CD4-positive, alpha-beta T cell treated with Interleukin-6 for 4 hours (primary cell): ENCODE results near the gene DLG5.

Source experiments
- DNase-seq: peaks from one replicate; pipeline ENCODE4 v3.0.0-alpha.2; 2020; ENCODE audit warnings: mixed read lengths

The DLG5 gene

DNA sequence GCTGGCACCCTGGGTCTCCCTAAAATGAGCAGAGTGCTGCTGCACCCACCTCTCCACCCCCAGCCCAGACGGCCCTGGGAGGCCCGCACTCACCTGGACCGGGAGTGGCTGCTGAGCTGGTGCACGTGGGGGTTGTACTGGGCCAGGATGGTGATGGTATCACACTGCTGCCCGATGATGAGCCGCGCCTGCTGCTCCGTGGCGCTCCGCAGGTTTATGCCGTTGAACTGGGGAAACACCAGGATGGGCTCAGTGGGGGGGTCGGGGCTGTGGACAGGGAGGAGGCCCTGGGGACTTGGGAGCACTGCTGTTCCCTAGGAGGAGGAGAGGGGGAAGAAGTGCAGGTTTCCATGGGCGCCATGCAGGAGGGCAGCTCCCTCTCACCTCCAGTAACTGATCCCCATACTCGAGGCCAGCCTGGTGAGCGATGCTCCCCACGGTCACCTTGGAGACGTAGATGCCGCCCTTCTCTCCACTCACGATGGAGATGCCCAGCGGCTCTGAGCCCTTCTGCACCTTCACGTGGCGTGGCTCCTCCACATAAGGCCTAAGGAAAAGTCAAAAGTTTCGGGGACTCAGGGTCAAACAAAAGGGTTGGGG lies 114.6 kb downstream of the DLG5 start:
- no peak for DNase-seq

DNA sequence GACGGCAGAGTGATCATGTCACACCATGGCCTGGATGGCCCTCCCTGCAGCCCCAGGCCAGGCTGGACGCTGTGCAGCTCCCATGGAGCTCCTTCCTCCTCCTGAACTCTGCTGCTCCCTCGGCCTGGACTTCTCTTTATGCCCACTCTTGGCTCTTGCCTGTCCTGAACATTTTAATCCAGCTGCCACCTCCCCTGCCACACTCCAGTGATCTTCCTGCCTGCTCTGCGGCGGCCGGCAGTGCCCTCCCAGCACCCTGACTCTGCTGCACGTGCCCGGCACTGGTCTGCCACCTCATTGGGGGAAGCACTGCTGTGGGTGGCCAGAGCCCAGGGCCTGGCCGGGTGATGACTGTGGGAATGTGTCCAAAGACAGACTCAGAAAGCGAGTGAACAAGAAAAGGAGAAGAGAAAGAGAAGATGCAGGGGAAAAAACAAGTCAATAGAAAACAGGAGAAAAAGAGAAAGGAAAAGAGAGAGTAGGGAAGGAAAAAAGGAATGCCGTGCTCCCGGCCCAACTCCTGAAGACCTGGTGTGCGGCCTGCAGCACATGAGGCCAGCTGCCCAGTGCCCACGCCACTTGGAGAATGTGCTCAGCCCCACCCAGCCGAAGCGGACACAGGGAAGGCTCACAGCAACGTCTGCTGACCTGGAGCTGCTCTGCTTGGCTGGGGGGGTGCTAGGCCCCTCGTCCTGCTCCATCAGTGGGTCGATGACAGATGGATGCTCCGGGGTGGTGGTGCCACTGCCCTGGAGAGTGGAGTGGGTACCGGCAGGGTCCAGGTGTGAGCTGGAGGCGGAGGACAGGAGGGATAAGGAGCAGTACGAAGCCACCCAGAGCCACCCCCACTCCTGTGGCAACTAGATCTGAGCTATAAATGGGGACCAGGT lies 115.9 kb downstream of the DLG5 start:
- no peak for DNase-seq

- DNase-seq = no peak
These were observed 117.2 kb downstream of the DLG5 start for GRCh38 chr10:77809336-77809735.

DNA sequence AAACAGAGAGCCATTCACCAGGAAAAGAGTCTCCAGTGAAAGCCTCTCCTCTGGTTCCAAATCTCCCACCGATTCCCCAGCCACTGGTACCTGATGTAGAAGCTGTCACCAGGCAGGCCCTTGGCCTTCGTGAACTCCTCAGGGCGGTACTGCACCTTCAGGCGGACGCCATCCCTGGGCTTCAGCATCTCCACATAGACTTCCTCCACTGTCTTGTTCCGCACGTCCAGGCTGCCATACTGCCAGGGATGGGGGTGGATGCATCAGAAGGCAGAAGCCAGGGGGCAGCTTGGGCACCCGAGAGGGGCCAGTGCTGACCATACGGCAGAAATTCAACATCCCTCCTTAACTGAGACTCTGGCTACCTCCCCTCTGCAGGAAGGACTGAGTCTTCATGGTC lies 118.8 kb downstream of the DLG5 start:
- DNase-seq = no peak

DNA sequence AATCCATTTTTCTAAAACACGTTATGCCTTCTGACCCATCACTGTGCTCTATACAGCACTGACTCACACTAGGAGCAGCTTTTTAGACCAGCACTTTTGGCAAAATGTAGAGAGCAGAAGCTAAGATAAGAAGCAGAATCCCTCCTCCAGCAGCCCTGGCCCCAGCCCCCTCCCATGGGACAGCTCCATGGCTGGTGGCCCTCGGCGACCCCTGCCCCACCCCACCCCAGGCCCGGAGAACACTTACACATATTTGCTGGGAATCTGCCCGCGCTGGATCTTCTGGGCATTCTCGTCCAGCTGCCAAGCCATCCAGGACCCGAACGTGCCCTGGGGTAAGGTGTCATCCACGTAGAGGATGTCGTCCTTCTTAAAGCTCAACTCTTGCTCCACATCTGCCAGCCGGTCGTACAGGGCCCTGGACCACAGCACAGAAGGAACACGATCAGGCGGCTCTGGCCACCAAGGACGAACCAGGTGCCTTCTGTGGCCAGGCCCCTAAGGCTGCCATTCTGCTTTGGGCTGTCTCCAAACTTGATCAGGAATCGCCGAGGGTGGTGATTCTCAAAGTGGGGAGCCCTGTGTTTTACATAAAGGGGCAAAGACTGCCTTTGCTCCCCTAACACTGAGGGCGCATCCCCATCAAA lies 119.9 kb downstream of the DLG5 start:
- DNase-seq = no peak

- DNase-seq = no peak
These were observed 120.9 kb downstream of the DLG5 start for GRCh38 chr10:77805676-77806075.

- no peak for DNase-seq
These were observed 122.2 kb downstream of the DLG5 start for GRCh38 chr10:77804371-77804770.

DNA sequence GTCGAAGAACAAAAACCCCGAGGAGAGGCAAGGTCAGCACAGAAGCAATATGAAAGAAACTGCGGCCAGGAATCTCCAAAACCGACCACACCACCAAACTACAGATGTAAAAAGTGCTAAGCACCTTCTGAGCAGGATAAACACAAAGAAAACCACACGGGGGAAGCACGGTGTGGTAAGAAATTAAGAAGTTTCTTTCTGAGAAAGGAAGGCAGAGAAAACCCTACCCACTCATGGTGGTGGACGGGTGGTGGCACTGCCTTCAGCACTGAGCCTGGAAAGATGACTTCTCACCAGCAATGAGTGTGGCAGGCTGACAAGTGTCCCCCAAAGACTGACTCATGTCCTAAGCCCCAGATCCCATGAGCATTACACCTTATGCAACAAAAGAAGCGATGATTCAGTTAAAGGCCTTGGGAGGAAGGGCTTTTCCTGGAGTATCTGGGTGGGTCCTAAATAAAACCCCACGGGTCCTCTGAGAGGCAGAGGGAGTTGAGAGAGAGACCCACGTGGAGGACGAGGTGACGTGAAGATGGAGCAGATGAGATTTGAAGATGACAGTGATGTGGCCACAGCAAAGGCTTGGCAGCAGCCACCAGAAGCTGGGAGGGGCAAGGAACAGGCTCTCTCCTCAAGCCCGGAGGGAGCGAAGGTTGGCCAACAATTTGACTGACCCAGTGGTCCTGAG lies 124.9 kb downstream of the DLG5 start:
- DNase-seq = peak; percentile 39

- DNase-seq = no peak
These were observed 125.8 kb downstream of the DLG5 start for GRCh38 chr10:77800738-77801266.

GRCh38 chr10:77800320-77800719 lies 126.2 kb downstream of the DLG5 start:
- no peak for DNase-seq

DNA sequence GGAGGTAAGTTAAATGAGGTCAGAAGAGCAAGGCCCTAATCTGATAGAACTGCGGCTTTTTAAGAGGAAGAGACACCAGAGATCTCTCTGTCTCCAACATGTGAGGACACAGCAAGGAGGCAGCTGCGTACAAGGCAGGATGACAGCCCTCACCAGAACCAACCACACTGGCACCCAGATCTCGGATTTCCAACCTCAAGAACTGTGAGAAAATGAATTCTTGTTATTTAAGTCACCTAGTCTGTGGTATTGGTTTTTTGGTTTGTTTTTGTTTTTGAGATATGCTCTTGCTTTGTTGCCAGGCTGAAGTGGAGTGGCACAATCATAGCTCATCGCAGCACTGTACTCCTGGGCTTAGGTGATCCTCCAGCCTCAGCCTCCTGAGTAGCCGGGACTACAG lies 127.2 kb downstream of the DLG5 start:
- DNase-seq = peak; percentile 20

- DNase-seq = no peak
These were observed 127.6 kb downstream of the DLG5 start for GRCh38 chr10:77798940-77799339.

DNA sequence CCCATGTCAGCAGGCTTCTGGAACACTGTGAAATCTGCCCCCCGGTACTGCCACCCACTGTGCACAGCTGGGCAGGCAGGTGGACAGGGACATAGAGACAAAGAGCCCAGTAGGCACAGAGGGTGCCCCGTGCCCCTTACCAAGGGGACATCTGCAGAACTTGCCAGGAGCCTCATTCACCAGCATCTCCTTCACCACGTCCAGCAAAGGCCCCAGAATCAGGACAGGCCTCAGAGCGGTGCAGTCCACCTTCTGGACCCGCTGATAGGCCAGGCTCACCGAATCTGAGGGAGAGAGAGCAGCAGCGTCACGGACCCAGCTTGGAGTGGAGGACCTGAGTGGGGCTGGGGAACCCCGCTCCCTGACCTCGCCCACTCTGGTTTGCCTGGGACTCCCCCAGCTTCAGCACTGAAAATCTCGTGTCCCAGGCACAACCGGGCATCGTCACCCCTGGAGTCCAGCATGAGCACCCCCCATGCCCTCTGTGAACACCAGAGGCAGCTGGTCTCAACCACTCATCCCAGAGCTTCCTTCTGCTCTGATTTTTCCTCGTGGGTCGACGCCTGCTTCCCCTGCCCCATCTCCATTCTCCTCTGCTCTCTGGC lies 130.1 kb downstream of the DLG5 start:
- DNase-seq = no peak

DNA sequence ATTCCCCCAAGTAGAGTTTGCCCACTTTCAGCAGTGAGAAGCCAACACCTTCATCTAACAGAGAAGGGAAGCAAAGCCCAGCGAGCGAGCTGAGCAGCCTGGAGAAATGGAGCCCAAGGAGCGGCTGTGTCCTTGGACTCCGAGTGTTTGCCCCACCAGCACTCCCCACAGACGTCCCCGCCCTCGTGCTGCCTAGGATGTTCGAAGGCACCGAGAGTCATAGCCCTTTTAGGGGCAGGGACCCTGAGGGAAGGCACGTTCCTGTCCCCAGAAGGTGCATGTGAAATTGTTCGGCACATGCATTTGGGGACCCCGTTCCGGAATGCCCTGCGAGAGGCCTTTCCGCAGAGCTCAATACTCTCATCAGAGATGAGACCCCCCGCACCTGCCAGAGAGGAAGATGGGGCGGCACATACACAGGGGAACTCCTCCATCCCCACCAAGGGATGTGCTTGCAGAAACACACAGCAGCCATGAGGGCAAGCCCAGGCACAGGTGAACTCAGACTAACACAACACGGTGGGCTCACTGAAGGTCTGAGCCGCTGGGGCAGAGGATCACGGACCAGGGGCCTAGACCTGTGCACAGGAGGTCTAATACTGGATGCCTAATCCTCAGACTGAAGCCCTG lies 131.0 kb downstream of the DLG5 start:
- no peak for DNase-seq

GRCh38 chr10:77794256-77795142 lies 132.1 kb downstream of the DLG5 start:
- no peak for DNase-seq

DNA sequence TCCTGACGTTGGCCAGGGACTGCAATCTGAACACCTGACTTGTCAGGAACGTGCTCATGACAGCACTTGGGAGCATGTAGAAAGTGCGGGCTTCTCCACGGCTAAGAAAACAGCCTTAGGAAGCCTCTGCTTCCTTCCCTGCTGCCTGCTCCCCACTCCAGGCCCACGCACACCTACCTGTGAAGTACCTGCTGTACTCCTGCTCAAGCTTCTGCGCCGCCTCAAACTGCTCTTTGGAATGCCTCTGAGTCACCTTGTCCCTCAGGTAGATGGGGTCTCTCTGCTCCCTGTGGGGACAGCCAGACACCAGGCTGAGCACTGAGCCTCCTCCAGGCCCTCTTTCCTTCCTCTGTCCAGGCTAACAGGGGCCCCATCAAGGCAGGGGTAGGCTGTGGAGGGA lies 132.7 kb downstream of the DLG5 start:
- DNase-seq = no peak

DNA sequence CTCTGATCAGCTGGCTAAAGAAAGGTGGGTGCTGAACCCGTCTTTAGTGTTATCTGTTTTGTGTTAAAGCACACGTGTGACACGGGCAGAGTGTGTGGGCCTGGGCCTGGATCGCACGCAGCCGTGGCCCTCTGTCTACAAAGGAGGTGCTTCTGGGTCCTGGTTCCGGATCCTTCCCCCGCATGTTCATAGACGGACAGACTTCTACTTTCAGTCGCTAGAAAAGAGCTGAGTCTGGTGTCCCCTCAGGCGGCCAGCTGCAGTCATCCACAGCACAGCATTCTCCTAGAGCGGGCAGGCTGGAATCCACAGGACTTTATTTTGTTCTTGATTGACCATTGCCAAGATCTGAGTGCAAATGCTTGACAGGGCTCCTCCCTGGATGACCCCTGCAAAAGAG lies 134.4 kb downstream of the DLG5 start:
- DNase-seq = no peak

GRCh38 chr10:77791506-77791905 lies 135.0 kb downstream of the DLG5 start:
- no peak for DNase-seq

- no peak for DNase-seq
These were observed 136.7 kb downstream of the DLG5 start for GRCh38 chr10:77789861-77790260.

GRCh38 chr10:77789016-77789415 lies 137.5 kb downstream of the DLG5 start:
- no peak for DNase-seq

GRCh38 chr10:77788496-77789010 lies 138.0 kb downstream of the DLG5 start:
- DNase-seq = no peak
